H1 (cell line): ENCODE data around the gene DHRS12.

ENCODE experiments used
- CBX5 ChIP-seq: fragments of 300-800, 300-1000 bp; sonication (generic); IDR thresholded peaks from 2 replicates; pipeline ENCODE4 v1.7.1; 2016; ENCODE audit warnings: antibody characterized with exemption, low read length, low read depth
- CTCF ChIP-seq, 3 experiments: IDR thresholded peaks; 1 replicate in 2 of 3; 2 replicates in 1 of 3; pipeline versions ENCODE4 v1.5.1 to v1.6.1; 2011; ENCODE audit warnings: low read length in 3 of 3, mild to moderate bottlenecking in 3 of 3, inconsistent platforms in 2 of 3, low read depth in 1 of 3, moderate library complexity in 1 of 3; ENCODE audit not compliant: insufficient read depth in 1 of 3; ENCODE audit errors: control extremely low read depth in 1 of 3
- EP300 ChIP-seq, 2 experiments: IDR thresholded peaks; 1 replicate in 1 of 2; 2 replicates in 1 of 2; pipeline ENCODE4 v1.6.1; 2011 to 2012; ENCODE audit warnings: low read depth in 2 of 2, low read length in 2 of 2, mild to moderate bottlenecking in 2 of 2, borderline replicate concordance in 1 of 2, inconsistent platforms in 1 of 2, moderate library complexity in 1 of 2
- EZH2 ChIP-seq: fragments of 200-600 bp; sonication (generic); IDR thresholded peaks from 2 replicates; pipeline ENCODE4 v1.7.1; 2012; ENCODE audit warnings: low read depth, mild to moderate bottlenecking, moderate library complexity, low read length, inconsistent platforms; ENCODE audit not compliant: severe bottlenecking
- GTF2F1 ChIP-seq: IDR thresholded peaks from 2 replicates; pipeline ENCODE4 v1.6.1; 2012; ENCODE audit warnings: low read depth, low read length, improper control_type of control experiment, borderline replicate concordance
- HDAC2 ChIP-seq, 2 experiments: fragments of 300-600 bp in 1 of 2; sonication (generic) in 1 of 2; IDR thresholded peaks; 2 replicates each; pipeline ENCODE4 v1.6.1; 2011 to 2012; ENCODE audit warnings: low read depth in 2 of 2, low read length in 2 of 2, mild to moderate bottlenecking in 2 of 2, moderate library complexity in 2 of 2, borderline replicate concordance in 1 of 2, inconsistent platforms in 1 of 2
- JUND ChIP-seq: IDR thresholded peaks from 2 replicates; pipeline ENCODE4 v1.6.1; 2011; ENCODE audit warnings: mild to moderate bottlenecking, improper control_type of control experiment, low read length
- PHF8 ChIP-seq: fragments of 200-600 bp; sonication (generic); conservative IDR thresholded peaks from 2 replicates; pipeline ENCODE4 v1.7.1; 2012; ENCODE audit warnings: low read depth, mild to moderate bottlenecking, inconsistent platforms, low read length, moderate library complexity
- POLR2A ChIP-seq, 2 experiments: IDR thresholded peaks; 1 replicate in 1 of 2; 2 replicates in 1 of 2; pipeline ENCODE4 v1.6.1; 2011; ENCODE audit warnings: low read depth in 2 of 2, low read length in 2 of 2, mild to moderate bottlenecking in 2 of 2; ENCODE audit errors: control extremely low read depth in 1 of 2
- POLR2AphosphoS5 ChIP-seq: IDR thresholded peaks from 2 replicates; pipeline ENCODE4 v1.6.1; 2011; ENCODE audit warnings: low read depth, low read length
- USF2 ChIP-seq: IDR thresholded peaks from 2 replicates; pipeline ENCODE4 v1.6.1; 2011; ENCODE audit warnings: low read length, improper control_type of control experiment
- YY1 ChIP-seq: IDR thresholded peaks from 2 replicates; pipeline ENCODE4 v1.6.1; 2011; ENCODE audit warnings: low read depth, mild to moderate bottlenecking, low read length

DNA sequence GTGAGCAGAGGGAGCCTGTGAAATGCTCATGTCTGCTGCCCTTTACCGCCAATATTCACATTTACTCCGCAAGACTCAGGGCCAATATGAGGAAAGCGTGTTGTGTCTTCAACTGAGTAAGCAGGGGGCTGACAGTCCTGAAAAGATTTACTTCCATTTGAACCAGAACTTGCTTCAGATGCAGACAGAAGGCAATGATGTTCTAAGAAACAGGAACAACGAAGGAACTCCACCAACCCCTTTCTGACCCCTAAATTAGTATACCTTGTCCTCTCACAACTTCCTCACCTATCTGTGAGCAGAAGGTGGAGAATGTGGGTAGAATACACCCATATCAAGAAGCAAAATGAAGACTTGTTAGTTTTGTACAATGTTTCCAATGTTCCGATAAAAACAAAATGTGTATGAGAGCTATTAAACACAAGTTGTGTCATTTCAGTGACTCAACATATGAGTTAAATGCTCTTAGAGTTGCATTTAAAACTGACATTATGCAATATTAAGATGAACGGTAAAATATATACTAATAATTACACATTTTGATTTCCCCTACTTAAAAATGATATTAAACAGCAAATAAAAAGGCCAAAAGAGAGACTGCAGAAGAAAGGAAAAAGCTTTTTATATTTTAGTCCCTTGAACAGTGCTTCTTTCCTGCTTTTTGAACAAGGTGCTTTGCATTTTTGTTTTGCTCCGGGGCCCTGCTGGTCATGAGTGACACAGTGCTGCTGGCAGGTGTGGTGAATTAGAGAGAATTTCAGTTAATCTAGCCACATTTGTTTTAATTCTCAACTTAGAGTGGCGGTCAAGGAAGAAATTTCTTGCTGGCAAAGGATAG, 25.0 kb upstream of the DHRS12 start:
- TF ChIP-seq CTCF (IDR thresholded peaks at IDR 0.05; ENCODE audit: control extremely low read depth in 1 of 3, insufficient read depth in 1 of 3, low read depth in 1 of 3, low read length in 3 of 3) (no peak), EP300 (IDR thresholded peaks at IDR 0.05; ENCODE audit: borderline replicate concordance in 1 of 2, low read depth in 2 of 2, low read length in 2 of 2) (no peak), HDAC2 (IDR thresholded peaks at IDR 0.05; ENCODE audit: borderline replicate concordance in 1 of 2, low read depth in 2 of 2, low read length in 2 of 2) (no peak), POLR2A (IDR thresholded peaks at IDR 0.05; ENCODE audit: control extremely low read depth in 1 of 2, low read depth in 2 of 2, low read length in 2 of 2) (no peak), CBX5 (no peak), PHF8 (no peak), EZH2 (no peak), GTF2F1 (no peak), USF2 (no peak), POLR2AphosphoS5 (no peak), JUND (no peak), YY1 (no peak)
